ENCODE data around the gene CFAP206.

DNA sequence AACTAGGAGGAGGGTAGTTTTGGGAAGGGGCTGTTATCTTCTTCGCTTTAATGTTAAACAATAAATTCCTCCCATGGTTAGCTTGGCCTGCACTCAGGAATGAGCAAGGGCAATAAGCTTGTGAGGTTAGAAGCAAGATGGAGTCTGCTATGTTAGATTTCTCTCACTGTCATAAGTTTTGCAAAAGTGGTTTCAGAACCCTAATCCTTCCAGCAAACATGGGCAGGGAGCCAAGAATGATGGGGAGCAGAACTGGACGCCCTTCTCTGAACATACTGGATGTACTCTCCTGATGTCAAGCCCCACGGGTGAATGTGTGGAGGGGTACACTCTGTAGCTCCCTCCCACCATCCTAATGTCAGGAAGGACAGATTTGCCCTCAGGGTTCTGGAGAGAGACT is 40.9 kb upstream of the CFAP206 start:
- no peak for TF ChIP-seq CTCF (IDR thresholded peaks at IDR 0.05)
- TF ChIP-seq POLR2A (IDR thresholded peaks at IDR 0.05), result no peak
